ENCODE results near the gene SLIT3.

The SLIT3 gene

DNA sequence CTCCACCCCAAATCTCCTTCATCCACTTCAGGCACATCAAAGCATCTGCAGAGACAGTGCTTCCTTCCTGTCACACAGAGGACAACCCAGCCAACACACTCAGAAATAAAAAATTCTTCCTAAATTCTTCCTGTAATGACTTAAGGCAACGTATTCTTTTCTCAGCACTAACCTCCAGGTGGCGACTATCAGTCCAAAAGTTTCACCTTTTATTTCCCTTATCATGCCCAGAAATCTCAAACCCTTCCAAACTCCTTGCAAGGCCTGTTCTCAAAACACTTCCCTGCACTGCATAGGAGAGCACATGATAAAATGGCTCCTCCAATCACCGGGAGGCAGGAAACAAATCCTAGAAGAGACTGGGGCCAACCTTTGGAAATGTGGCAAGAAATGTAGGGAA, 35.1 kb downstream of the SLIT3 start:
- DNase-seq (ENCODE audit: low spot score): no peak

DNA sequence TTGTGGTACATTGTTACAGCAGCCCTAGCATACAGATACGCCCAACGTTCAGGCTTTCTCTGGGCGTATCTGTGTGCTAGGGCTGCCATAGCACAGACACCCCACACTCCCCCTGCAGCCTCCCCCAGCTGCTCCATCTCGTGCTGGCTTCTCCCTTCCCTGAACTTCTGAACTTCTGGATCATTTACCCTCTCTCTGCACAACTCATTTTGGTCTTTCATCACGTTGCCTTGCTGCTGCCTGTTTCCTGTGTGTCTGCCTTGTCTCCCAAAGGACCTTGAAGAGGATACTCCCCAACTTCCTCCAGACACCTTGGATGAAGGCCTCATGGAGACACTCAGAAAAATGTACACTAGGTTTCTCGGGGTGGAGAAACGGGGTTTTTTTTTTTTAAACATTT, 37.3 kb downstream of the SLIT3 start:
- no peak for DNase-seq (ENCODE audit: low spot score)

GRCh38 chr5:169260896-169261569, 39.9 kb downstream of the SLIT3 start:
- DNase-seq (ENCODE audit: low spot score): no peak

DNA sequence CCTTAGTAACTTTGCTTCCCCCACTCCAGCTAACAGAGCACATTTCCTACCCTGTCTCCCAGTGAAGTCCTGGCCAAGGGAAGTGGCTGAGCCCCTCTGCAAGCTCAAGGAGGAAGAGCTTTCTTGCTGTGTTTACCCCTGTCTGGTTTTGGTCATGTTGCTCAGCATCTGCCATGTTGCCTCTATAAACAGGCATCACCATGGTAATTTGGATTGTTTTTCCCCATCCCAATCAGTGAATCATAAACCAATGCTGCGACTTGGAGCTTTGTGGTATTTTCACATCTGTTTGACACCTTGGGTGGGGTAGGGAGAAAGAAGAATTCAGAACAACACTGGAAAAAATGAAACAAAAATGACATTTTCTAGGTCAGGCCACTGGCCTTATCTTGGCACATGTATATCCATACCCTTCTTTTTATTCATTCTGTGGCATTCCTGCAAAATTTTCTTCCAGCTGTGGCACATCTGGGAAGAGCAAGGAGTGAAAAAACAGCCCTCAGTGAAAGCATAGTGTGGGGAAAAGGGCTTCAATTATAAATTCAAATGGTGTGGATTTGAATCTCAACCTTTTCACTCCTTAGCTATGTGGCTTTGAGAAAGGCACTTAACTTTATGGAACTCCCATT, 42.5 kb downstream of the SLIT3 start:
- no peak for DNase-seq (ENCODE audit: low spot score)

GRCh38 chr5:169256191-169256590, 44.7 kb downstream of the SLIT3 start:
- no peak for DNase-seq (ENCODE audit: low spot score)

DNA sequence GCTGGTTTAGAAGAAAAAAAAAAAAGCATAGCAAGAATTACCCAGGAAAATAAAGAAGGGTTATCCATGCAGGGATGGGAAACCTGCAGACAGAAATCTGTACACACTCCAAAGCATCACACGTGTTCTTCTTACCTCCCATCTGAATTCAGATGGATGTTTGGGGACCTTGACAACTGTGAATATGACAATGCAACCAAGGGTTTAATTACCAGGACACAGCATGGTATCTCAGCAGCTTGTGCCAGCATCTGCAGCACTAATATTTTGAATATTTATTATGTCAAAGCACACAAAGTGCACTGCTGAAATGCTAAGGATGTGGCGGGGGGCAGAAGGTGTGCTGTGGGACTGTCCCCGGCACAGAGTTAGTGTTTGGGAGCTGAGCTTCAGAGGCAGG, 47.9 kb downstream of the SLIT3 start:
- no peak for DNase-seq (ENCODE audit: low spot score)

DNA sequence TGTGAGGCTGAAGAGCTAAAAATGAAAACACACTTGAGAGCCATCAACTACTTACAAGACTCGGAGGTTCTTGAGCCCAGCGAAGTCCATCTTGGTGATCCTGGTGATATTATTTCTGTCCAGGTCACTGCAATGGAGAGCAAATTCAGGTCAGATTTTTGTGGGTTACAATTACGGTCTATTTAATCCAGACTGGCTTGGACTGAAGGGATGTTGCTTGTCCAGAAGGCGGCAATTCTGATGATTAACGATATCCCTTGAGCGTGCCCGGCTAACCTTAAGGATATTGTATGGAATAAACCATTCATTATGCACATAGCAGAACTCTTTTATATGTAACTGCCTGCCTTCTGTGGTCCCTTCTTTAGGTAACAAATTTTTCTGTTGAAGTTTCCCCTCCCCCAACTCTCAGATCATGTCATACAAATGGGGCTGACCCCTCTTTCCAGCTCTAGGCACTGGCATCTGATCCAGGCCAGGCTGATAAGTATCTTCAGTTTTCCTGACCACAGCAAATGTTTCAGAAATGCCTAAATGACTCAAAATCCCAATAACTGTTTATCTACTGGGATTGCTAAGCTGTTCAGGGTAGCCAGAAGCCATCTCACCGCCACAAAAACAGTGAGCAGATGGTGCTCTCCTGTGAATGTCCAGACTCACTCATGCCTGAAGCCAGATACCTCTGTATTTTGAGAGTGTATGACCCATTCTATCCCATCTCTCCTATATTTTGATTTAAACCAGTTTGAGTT, 49.4 kb downstream of the SLIT3 start:
- DNase-seq (ENCODE audit: low spot score): no peak

DNA sequence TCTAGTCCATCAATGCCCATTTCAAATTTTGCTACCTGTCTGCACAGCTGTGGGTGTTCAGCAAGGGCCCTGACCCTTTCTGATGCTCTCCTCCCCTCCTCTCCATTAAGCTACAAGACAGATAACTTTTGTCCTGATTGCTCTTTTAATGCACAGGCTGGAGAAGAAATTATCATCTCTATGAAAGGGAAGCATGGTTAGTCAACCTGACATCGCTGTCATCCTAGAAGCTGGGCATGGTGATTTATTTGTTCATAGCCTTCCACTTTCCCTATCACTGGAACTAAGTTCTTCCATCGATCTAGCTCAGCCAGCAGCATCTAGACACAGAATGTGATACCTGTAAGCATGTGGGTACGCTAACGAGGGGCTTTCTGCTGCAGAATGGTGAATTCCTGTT, 50.1 kb downstream of the SLIT3 start:
- DNase-seq (ENCODE audit: low spot score): no peak

- DNase-seq (ENCODE audit: low spot score): no peak
Measured at GRCh38 chr5:169248996-169249395, 51.9 kb downstream of the SLIT3 start.

GRCh38 chr5:169248550-169248949, 52.4 kb downstream of the SLIT3 start:
- DNase-seq (ENCODE audit: low spot score): no peak

- DNase-seq (ENCODE audit: low spot score): no peak
Measured at GRCh38 chr5:169244812-169245211, 56.1 kb downstream of the SLIT3 start.

DNA sequence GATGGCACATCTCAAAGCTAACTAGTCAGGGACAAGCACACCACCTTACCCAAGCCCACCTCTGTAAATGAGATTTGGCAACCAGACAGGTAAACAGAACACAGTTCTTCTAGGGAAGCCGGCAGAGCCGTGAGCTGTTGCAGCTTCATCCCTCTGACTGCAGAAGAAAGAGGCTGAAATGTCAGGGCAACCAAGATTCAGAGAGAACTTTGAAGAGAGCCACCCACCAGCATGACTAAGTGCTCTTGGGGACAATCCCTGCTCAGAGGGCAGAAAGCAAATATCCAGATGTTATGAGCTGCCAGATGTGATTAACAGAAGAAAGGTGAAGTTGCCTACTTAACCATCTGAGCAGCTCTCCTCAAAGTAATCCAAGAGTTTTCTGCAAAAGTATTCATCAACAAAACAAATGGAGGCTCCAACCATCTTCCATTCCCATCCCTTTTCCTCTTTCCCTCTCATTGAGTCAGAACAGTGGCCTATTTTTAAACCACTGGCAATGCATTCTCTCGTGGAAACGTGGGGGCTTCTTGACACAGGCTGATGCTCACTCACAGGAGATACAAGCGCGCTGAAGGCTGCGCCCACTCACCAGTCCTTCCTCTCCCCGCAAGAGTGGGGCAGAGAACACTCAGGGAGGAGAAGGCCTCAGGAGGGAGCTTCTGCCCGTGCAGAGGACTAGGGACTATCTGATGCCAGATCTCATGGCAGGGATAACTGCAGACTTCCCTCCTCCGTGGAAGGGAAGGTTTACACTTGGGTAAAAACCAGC, 57.1 kb downstream of the SLIT3 start:
- DNase-seq (ENCODE audit: low spot score): no peak

DNA sequence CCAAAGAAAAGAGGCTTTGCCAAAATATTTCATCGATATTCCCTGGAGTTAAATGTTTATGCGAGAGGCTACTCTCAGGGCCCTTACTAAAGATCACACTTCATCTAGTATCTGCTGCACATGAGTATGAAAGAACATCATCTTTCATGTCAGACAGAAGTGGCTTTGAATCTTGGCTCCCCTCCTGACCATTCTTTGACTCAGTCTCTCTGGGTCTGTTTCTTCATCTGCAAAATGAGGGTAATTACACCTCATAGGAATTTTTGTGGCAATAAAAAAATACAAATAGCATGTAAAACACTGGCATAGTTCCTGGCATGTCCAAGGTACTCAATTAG, 58.1 kb downstream of the SLIT3 start:
- no peak for DNase-seq (ENCODE audit: low spot score)

DNA sequence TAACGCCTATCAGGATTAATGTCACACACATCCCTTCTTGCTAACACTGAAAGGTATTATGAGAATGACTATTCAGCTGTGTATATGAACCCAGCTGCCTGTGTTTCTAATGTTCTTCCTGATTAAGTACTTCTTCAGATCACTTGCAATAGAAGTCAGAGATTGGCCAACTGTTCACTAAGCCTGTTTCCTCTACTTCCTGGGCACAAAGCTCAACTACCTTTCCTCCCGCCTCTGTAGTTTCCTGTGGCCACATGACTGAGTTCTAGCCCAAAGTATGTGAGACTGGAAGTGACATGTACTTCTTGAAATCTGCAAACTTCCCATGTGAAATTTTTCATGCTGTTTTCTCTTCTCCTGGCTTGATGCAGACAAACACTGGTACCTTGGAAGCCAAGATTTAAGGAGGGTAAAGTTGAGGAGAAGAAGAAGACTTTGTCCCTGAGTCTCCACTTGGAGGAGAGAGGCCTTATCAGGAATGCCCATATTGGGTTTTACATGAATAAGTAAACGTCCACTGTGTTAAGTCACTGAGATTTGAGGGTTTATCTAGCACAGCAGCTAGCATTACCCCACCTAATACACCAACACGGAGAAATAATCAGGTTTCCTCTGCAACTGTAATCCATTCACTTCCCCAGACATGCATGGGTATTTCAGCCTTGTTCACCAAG, 58.6 kb downstream of the SLIT3 start:
- DNase-seq (ENCODE audit: low spot score): no peak

DNA sequence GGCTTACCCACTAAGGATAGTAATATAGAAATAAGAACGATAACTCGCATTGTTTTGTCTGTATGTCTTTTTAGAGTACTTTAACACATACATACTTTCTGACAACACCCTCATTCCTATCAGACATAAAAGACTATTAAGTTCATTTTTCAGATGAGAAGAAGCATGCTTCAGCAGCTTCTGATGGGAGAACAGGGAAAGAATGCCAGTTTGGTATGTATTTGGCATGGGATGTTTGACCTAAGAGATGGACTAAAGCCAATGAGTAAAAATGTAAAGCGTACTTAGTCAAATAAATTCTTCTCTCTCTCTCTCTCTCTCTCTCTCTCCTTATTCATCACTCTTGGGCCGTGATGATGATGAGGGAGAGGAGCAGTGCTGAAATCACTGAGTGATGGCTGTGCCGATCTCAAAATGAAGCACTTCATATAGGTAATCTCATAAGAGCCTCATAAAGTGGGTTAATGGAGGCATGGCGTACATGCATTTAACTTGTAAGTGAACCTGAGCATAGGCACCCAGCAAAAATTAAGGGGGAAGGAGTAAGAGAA, 71.5 kb downstream of the SLIT3 start:
- DNase-seq (ENCODE audit: low spot score): no peak

DNA sequence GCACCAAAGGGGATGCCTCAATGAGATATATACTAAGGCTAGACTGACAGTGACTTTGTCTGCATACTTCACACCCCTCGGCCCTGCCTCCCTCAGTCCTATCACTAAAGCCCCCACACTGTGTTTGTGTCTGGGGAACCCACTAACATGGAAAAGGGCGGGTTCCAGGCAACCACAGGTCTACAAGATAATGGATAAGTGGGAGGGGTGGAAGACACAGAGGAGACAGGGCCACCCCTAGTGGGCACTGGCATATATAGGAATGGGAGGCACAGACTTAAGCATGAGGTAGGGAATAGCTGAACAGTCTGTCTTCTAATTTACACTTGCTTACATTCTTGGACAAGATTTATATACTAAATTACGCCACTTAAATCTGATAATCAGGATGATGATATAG, 74.0 kb downstream of the SLIT3 start:
- no peak for DNase-seq (ENCODE audit: low spot score)

GRCh38 chr5:169225830-169226356, 75.0 kb downstream of the SLIT3 start:
- DNase-seq (ENCODE audit: low spot score): no peak

- DNase-seq (ENCODE audit: low spot score): peak; percentile 7
Measured at GRCh38 chr5:169223595-169223953, 77.4 kb downstream of the SLIT3 start.

DNA sequence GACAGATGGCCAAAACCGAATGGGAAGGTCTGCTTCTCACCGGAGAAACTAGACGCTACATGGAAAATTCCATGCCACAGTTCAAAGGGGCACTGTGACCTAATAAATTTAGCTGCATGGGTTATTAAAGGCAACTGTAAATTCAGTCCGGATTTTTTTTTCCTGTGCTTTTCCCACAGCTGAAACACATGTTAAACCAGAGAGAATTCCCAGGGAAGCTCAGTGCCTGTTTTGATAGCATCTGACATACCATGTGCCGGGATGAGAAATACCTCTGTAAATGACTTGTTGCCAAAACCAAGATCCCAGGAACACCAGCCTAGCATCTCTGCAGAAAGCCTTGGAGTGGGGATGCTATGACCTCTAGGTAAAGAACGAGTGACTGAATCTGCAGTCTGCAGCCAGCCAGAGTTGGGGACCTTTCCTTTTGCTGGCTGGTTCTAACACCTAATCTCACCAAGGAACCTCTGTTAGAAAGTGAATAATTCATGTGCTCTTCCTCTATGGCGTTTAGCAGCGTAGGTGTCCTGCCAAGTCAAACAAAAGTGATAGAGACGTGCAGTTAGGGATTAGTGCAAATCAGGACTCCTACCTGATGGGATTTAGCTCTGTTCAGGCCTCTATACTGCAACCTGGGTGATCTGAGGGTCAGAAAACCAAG, 77.9 kb downstream of the SLIT3 start:
- DNase-seq (ENCODE audit: low spot score): no peak

GRCh38 chr5:169221519-169221918, 79.4 kb downstream of the SLIT3 start:
- DNase-seq (ENCODE audit: low spot score): no peak

DNA sequence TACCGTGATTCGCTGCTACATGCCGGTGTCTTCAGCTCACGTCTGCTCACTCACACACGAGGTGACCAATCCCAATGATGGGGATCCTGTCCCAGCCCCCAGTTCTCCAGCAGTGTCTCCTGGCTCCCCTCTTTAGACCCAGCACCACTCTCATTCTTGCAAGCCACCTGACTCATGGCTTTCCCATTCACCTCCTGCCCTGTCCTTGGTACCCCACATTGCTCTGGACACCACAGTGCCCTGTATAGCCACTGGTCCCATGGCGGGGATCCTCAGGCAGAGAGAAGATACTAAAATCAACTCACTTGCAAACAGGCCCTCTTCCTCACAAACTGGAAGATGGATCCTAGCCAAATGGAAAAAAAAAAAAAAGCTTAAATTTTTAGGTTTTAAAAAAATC, 81.0 kb downstream of the SLIT3 start:
- no peak for DNase-seq (ENCODE audit: low spot score)

All from pons (tissue), 1 donor.